ENCODE measurements around the gene RFLNA. TPM values are rescaled to one million over a fixed set of nuclear protein-coding genes. Genes with fewer than 3 reads are reported as not detected.

Gene RFLNA
- total and polyA plus RNA-seq, 2 of the 4 experiments (the other 2 are of a cell fraction), result not detected

DNA sequence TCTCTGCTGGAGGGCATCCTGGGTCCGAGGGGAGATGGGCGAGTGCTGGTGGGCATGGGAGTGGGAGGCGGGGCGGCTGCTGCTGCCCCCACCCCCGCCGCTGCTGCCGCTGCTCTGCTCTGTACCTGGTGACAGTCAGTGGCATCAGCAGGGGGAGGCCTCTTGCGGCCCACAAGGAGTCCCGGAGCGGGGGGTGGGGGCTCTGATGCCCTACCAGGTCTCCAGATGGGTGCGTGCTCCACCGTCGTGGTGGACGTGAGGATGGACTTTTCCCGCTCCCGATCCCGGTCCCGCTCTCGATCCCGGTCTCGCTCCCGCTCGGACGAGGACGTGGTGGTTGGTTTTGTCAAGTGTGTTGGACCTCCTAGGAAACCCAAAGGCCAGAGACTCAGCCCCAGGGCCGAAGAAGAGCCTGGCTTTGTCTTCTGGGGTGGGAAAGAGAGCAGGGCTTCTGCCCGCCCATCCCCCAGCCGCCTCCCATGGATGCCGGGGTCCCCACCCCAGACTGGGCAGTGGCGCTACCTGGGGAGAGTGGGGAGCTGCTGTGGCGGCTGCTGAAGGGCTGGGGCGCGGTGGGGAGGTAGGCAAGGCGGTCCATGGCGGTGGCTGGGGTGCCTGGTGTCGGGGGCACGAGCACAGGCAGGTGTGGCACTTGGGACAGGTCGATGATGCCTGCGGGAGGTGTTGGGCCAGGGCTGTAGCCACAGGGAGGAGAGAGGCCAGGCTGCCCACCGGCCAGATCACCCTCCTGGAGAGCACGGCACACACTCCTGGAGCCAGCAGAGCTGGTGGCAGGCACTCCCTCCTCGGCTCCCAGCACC lies 45.4 kb downstream of the RFLNA start:
- no peak overlapping the region for H3K18ac ChIP-seq (ENCODE audit: low read depth, low read length)
- TF ChIP-seq CHD1 (IDR thresholded peaks at IDR 0.05; ENCODE audit: low read depth, low read length) (no peak), MXI1 (IDR thresholded peaks at IDR 0.05; ENCODE audit: borderline replicate concordance, low read depth, low read length) (no peak), RFX5 (IDR thresholded peaks at IDR 0.05; ENCODE audit: low read depth, low read length) (no peak), POLR2A (IDR thresholded peaks at IDR 0.05; ENCODE audit: low read depth, low read length) (no peak), RAD21 (IDR thresholded peaks at IDR 0.05; ENCODE audit: low read length) (no peak), CEBPB (IDR thresholded peaks at IDR 0.05; ENCODE audit: low read depth, low read length) (no peak), MAZ (IDR thresholded peaks at IDR 0.05; ENCODE audit: borderline replicate concordance, low read depth, low read length) (no peak)
- TF ChIP-seq, protein P1, sequence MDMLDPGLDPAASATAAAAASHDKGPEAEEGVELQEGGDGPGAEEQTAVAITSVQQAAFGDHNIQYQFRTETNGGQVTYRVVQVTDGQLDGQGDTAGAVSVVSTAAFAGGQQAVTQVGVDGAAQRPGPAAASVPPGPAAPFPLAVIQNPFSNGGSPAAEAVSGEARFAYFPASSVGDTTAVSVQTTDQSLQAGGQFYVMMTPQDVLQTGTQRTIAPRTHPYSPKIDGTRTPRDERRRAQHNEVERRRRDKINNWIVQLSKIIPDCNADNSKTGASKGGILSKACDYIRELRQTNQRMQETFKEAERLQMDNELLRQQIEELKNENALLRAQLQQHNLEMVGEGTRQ (IDR thresholded peaks at IDR 0.05; ENCODE audit: low read depth, low read length), result no peak
- H3K14ac ChIP-seq (replicated peaks; ENCODE audit: low read depth, low read length), result no peak overlapping the region
- no peak overlapping the region for H2BK20ac ChIP-seq (ENCODE audit: low read depth, low read length)
- peak overlapping the region; percentile 5 for H2AK9ac ChIP-seq (replicated peaks; ENCODE audit: low read depth, low read length, poor library complexity)
- H3K36me3 ChIP-seq (ENCODE audit: control insufficient read depth, insufficient read depth, low read length), result peaks cover 78% of the 10 kb centered on the region
- intact Hi-C loops (cut with micrococcal nuclease), result no loop called here
- DNase-seq (no peak), ATAC-seq (ENCODE audit: low read depth) (no peak)
- peaks cover 31 to 39% of the 10 kb centered on the region in 2 experiments for H3K79me1 ChIP-seq (ENCODE audit: low read depth in 1 of 2, low read length in 2 of 2)
- in situ Hi-C loops (cut with MboI; ENCODE audit: low sequenced_read_pairs), result no loop called here
- POLR2A ChIA-PET (ENCODE audit: unreplicated experiment), result no interaction called here
- H3K4ac ChIP-seq (ENCODE audit: low read depth, low read length), result no peak overlapping the region
- H2BK5ac ChIP-seq (ENCODE audit: low read depth, low read length, poor library complexity, severe bottlenecking), result no peak overlapping the region
- H4K91ac ChIP-seq (ENCODE audit: insufficient read depth, low read depth, low read length), result no peak overlapping the region
- H3K9ac ChIP-seq (ENCODE audit: low read depth, low read length), result no peak overlapping the region
- no peak overlapping the region for H3K4me3 ChIP-seq (ENCODE audit: insufficient read depth, low read depth, low read length)
- 96% methylated on average over 24 of the region's 42 CpGs; no CpG with 5 or more reads in 1 of the 2 experiments for WGBS, 2 experiments (ENCODE audit: extremely low coverage in 2 of 2, insufficient read length in 1 of 2)
- no peak overlapping the region for H2AK5ac ChIP-seq (ENCODE audit: low read depth, low read length)
- BruUV-seq (replicated peaks), result TSS peak; percentile 50
- H3K23ac ChIP-seq (ENCODE audit: low read depth, low read length), result no peak overlapping the region
- H3K4me1 ChIP-seq (ENCODE audit: control insufficient read depth, insufficient read depth, low read length), result no peaks in the 10 kb centered on the region
- no peak overlapping the region for H3K27ac ChIP-seq (ENCODE audit: insufficient read depth, low read length)
- no peaks in the 10 kb centered on the region for H3K27me3 ChIP-seq (ENCODE audit: control insufficient read depth, insufficient read depth, low read length)
- H3K9me3 ChIP-seq (ENCODE audit: control insufficient read depth, insufficient read depth, low read length), result no peaks in the 10 kb centered on the region
- dilution Hi-C loops (cut with HindIII; ENCODE audit: low sequenced_read_pairs, unreplicated experiment), result no loop called here
- no peak overlapping the region for H2BK120ac ChIP-seq (ENCODE audit: low read depth, low read length)
- no peak overlapping the region for H4K5ac ChIP-seq (ENCODE audit: low read depth, low read length)
- no peak overlapping the region for H3K4me2 ChIP-seq (ENCODE audit: low read depth, low read length)
- no peak overlapping the region for H3K56ac ChIP-seq (ENCODE audit: extremely low read depth, insufficient read depth, low read length)
- peaks cover 4% of the 10 kb centered on the region for H4K20me1 ChIP-seq (ENCODE audit: insufficient read depth, low read length)
- H3K9me1 ChIP-seq (ENCODE audit: insufficient read depth, low read length), result peaks cover 2% of the 10 kb centered on the region; the same call in 1 of the 2 replicates
- H2BK15ac ChIP-seq (ENCODE audit: low read depth, low read length), result no peak overlapping the region
- no peak overlapping the region for H4K8ac ChIP-seq (ENCODE audit: low read depth in 2 of 2, low read length in 2 of 2)
- no peak overlapping the region for H2AFZ ChIP-seq (replicated peaks; ENCODE audit: low read length, poor library complexity)
- CTCF ChIA-PET, result no interaction called here

All from IMR-90 (cell line).